Activated T-cell treated with anti-CD3 and anti-CD28 coated beads, Interleukin-2, amount 50 U/mL, for 72 hours (primary cell): Measurements from ENCODE around the gene DNAH2. TPM values are rescaled to one million over a fixed set of nuclear protein-coding genes. Genes with fewer than 3 reads are reported as not detected.
"Not testable (repeated sequence)": the region's sequence is repeated elsewhere in the genome, so short reads cannot be mapped to it uniquely, and the experiment has no call there.

Experiments used
- ATAC-seq, 2 donors: fragments of 150-1000 bp; cut with Tn5 transposase; replicated peaks in 1 of 2; 2 replicates each; pipeline ENCODE4 v1.10.0; 2021; ENCODE audit warnings: moderate library complexity in 2 of 2, mild to moderate bottlenecking in 1 of 2
- DNase-seq, 2 donors: peaks; one replicate each; pipeline ENCODE4 v3.0.0; 2021 to 2022; ENCODE audit warnings: mixed read lengths in 1 of 2
- H3K27ac Mint-ChIP-seq: one replicate; pipeline ENCODE4 v1.8.0; 2022; ENCODE audit warnings: mild to moderate bottlenecking, moderate library complexity, mixed read lengths
- H3K27me3 Mint-ChIP-seq: one replicate; pipeline ENCODE4 v1.8.0; 2022; ENCODE audit warnings: low read depth, mixed read lengths
- H3K36me3 Mint-ChIP-seq, 2 donors: one replicate each; pipeline ENCODE4 v1.8.0; 2022; ENCODE audit warnings: mixed read lengths in 2 of 2, mild to moderate bottlenecking in 1 of 2; ENCODE audit not compliant: insufficient read depth in 2 of 2
- H3K4me1 Mint-ChIP-seq: one replicate; pipeline ENCODE4 v1.8.0; 2022; ENCODE audit warnings: low read depth, mixed read lengths
- H3K4me3 Mint-ChIP-seq, 2 donors: one replicate each; pipeline ENCODE4 v1.8.0; 2022; ENCODE audit warnings: mild to moderate bottlenecking in 2 of 2, mixed read lengths in 2 of 2, moderate library complexity in 2 of 2
- H3K9me3 Mint-ChIP-seq, 2 donors: one replicate each; pipeline ENCODE4 v1.8.0; 2022; ENCODE audit warnings: mixed read lengths in 2 of 2
- total RNA-seq, 2 donors: library from RNA; stranded (reverse); gene quantifications; one replicate each; pipeline ENCODE4 v1.2.3, GENCODE V29; 2022

Gene DNAH2
- total RNA-seq, 2 donors from 2014 or later = 0.05 to 0.07 TPM

DNA sequence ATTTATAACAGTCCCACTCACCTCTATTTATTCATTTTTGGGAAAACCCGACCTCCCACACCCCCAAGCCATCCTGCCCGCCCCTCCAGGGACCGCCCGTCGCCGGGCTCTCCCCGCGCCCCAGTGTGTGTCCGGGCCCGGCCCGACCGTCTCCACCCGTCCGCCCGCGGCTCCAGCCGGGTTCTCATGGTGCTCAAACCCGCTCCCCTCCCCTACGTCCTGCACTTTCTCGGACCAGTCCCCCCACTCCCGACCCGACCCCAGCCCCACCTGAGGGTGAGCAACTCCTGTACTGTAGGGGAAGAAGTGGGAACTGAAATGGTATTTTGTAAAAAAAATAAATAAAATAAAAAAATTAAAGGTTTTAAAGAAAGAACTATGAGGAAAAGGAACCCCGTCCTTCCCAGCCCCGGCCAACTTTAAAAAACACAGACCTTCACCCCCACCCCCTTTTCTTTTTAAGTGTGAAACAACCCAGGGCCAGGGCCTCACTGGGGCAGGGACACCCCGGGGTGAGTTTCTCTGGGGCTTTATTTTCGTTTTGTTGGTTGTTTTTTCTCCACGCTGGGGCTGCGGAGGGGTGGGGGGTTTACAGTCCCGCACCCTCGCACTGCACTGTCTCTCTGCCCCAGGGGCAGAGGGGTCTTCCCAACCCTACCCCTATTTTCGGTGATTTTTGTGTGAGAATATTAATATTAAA, 136.7 kb downstream of the DNAH2 start:
- H3K36me3 Mint-ChIP-seq = peaks cover 2 to 11% of the 10 kb centered on the region in 2 donors
- peak overlapping the region; percentile 76 for H3K27ac Mint-ChIP-seq
- H3K27me3 Mint-ChIP-seq = no peaks in the 10 kb centered on the region
- DNase-seq = no peak
- no peaks in the 10 kb centered on the region for H3K9me3 Mint-ChIP-seq
- no peak for ATAC-seq
- peak overlapping the region in 1 of 2 donors; percentile 31 for H3K4me3 Mint-ChIP-seq
- peaks cover 32% of the 10 kb centered on the region for H3K4me1 Mint-ChIP-seq

DNA sequence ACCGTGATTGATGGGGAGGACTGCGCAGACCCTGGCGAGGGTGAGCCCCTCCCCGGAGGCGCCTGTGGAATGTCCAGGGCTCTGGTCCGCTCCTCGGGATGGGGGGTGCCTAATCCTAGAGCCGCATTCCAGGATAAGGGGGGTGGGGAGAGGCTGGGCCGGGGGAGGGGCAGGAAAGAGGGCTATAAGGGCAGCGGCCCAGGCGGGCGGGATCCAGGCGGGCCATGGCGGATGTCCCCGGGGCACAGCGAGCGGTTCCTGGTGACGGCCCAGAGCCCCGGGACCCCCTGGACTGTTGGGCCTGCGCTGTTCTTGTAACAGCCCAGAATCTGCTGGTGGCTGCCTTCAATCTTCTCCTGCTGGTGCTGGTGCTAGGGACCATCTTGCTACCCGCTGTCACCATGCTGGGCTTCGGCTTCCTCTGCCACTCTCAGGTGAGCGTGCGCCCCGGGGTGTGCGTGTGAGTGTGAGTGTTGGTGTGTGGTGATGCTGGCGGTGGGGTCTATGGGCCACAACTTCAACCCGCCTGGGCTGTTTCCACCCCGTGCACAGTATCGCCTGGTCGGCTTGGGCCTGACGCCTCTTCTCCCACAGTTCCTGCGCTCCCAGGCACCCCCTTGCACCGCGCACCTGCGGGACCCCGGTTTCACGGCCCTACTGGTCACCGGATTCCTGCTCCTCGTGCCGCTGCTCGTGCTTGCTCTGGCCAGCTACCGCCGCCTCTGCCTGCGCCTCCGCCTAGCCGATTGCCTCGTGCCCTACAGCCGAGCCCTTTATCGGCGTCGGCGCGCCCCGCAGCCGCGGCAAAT, 137.5 kb downstream of the DNAH2 start, which contains the start of gene TMEM88:
TSS of gene TMEM88 (plus strand) at position 216 of the 809 bp plus-strand sequence. CDS start at position 225, 9 bp downstream.
- Mint-ChIP-seq H3K27ac (peak within 1 kb of the TSS; percentile 76), H3K9me3 (no peaks in the 10 kb centered on the region), H3K4me3 (peak within 1 kb of the TSS in 1 of 2 donors; percentile 31), H3K4me1 (peaks cover 25% of the 10 kb centered on the region), H3K27me3 (no peaks in the 10 kb centered on the region), H3K36me3 (peaks cover 2 to 11% of the 10 kb centered on the region in 2 donors)
- no peak for DNase-seq
- ATAC-seq = no peak

DNA sequence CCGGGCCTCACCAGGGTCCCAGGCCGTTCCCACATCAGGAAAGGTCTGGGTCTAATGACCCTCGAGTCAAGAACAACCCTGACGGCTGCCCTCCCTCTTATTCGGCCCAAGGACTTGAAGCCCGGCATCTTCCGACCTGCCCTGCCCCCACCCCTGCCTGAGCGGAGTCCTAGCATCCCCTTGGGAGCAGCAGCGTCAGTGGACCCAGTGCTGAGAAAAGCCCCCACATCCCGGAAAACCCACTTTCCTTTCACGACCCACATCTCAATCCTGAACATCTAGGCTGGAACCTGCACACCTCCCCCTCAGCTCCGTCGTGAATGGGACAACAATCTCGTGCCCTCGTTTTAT, 138.1 kb downstream of the DNAH2 start:
- Mint-ChIP-seq H3K9me3 (no peaks in the 10 kb centered on the region), H3K36me3 (peaks cover 2 to 11% of the 10 kb centered on the region in 2 donors), H3K27ac (no peak overlapping the region), H3K27me3 (no peaks in the 10 kb centered on the region), H3K4me3 (no peak overlapping the region), H3K4me1 (peaks cover 19% of the 10 kb centered on the region)
- ATAC-seq = no peak
- DNase-seq = no peak

DNA sequence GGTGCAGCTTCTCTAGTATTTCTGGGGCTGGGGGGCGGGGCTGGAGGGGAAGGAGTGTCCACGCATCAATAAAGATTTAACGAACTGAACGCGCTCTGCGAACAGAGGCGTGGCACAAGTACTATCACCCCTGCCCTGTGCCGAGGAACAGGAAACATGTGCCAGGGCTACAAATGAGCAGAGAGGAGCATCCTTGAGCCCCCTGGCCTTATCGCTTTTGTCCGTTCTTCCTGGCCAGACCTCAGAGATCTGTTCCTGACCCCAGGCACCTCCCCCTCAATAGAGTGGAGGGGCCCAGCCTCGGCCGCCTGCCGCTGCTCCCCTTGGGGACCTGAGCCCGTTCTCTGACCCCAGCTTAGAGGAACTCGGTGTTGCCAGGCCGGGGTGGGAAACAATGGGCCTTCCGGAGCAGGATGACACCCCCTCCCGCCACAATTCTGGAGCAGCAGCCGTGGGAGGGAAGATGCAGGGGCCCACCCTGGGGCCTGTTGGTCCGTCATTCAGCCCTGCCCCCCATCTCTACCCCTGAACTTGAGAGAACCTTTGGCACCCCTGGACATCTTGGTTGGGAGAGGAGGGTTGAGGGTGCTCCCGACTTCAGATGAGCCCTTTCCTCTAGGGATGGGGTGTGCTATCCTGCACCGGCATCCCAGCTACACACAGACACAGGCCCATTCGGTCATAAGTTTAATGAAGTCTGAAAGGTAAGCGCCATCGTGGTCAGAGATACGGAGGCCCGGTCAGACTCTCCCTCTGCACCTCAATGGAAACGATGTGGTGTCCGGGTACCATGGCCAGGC, 138.7 kb downstream of the DNAH2 start:
- peaks cover 2 to 8% of the 10 kb centered on the region in 2 donors for H3K36me3 Mint-ChIP-seq
- no peak overlapping the region for H3K4me3 Mint-ChIP-seq
- no peaks in the 10 kb centered on the region for H3K27me3 Mint-ChIP-seq
- peaks cover 13% of the 10 kb centered on the region for H3K4me1 Mint-ChIP-seq
- DNase-seq = no peak
- no peak overlapping the region for H3K27ac Mint-ChIP-seq
- ATAC-seq = no peak
- no peaks in the 10 kb centered on the region for H3K9me3 Mint-ChIP-seq

DNA sequence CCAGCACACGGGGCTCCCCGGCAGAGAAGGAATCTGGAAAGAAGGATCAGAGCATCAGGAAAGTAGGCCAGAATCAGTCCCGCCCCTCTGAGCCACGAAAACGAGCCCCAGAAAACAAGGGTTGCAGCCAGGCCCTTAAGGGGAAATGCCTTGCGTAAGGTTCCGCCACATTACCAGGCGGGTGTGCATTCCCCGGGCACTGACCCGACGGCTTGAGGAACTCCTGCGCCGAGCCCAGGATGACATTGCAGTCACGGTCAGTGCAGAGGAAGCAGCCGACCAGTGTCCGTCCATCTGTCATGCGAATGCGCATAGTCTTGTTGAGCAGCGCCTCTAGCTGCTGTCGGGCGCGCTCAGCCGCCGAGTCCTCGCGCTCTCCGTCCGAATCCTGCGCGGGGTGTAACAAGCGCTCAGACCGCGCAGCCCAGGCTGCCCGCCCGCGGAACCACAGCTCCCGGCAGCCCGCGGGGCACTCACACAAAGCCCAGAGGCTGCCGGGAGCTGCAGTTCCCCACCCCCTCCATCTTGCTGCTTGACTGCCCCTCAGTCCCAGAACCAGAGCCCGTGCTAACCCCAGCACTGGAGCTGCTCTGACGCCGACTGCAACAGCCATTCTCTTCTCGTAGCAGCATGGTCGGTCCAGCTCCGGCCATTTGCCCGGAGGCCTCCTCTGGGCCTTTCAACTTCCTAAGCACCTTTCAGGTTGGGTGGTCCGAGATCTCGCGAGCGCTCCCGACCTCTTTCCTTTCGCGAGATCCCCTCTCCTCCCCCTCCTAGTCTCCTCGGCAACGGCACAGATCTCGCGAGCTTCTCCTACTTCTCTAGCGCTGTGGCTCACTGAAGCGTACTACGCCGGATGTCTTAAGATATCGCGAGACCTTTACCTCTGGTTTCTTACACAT, 139.5 kb downstream of the DNAH2 start, which contains the start of gene NAA38:
TSS of gene NAA38 (minus strand) at position 749 of the 902 bp plus-strand sequence. CDS start at position 653, 96 bp downstream.
- DNase-seq (peak; percentile 92 to 97), ATAC-seq (peak; percentile 89 to 90)
- Mint-ChIP-seq H3K27me3 (no peaks in the 10 kb centered on the region), H3K27ac (no peak within 1 kb of the TSS), H3K4me1 (peaks cover 5% of the 10 kb centered on the region), H3K36me3 (peaks cover 2 to 8% of the 10 kb centered on the region in 2 donors), H3K4me3 (no peak within 1 kb of the TSS), H3K9me3 (no peaks in the 10 kb centered on the region)

DNA sequence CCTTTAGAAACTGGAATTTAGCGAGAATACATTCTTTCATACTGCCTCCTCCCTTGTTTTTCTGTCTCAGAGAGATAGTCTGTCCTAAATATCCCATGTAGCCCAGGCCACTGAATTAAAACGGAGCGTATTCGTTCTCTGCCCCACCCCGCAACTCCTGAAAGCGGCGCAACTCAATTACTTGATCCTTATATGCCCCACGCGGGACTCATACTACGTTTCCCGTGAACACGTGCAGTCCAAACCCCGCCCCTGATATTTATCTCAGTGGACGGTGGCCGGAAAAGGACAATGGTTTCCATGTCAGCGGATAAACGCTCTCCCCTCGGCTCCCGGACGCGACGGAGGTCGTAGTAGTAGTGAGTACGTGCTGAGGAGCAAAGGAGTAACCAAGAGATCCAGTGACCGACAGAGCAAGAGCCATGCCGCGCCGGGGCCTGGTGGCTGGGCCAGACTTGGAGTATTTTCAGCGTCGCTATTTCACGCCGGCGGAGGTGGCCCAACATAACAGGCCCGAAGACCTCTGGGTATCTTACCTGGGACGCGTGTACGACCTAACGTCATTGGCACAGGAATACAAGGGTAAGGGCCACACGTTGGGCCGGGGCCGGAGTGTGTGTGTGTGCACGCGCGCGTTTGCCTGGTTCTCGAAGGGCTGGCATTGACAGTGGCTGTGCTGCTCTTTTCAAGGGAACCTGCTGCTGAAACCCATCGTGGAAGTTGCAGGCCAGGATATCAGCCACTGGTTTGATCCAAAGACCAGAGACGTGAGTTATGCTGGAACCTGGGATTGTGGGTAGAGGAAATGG, 140.4 kb downstream of the DNAH2 start, which contains the start of gene CYB5D1:
TSS of gene CYB5D1 (plus strand) at position 291 of the 809 bp plus-strand sequence. CDS start at position 423, 132 bp downstream.
- H3K27ac Mint-ChIP-seq = no peak within 1 kb of the TSS
- peak; percentile 54 to 56 for ATAC-seq
- no peaks in the 10 kb centered on the region for H3K9me3 Mint-ChIP-seq
- peak; percentile 85 to 89 for DNase-seq
- peaks cover 4% of the 10 kb centered on the region for H3K4me1 Mint-ChIP-seq
- peaks cover 2 to 5% of the 10 kb centered on the region in 2 donors for H3K36me3 Mint-ChIP-seq
- no peaks in the 10 kb centered on the region for H3K27me3 Mint-ChIP-seq
- H3K4me3 Mint-ChIP-seq = no peak within 1 kb of the TSS

DNA sequence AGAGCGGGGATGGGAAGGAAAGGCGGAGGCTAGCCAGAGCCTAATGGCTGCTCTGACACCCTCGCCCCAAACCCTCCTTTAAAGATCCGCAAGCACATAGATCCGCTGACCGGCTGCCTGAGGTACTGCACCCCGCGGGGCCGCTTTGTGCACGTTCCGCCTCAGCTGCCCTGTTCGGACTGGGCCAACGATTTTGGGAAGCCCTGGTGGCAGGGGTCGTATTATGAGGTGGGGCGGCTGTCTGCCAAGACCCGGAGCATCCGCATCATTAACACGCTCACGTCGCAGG, 140.9 kb downstream of the DNAH2 start:
- Mint-ChIP-seq H3K27me3 (no peaks in the 10 kb centered on the region), H3K4me1 (peaks cover 4% of the 10 kb centered on the region), H3K27ac (no peak overlapping the region), H3K4me3 (no peak overlapping the region), H3K36me3 (peaks cover 2 to 5% of the 10 kb centered on the region in 2 donors), H3K9me3 (no peaks in the 10 kb centered on the region)
- ATAC-seq = no peak
- peak in 1 of 2 donors; percentile 46 for DNase-seq

DNA sequence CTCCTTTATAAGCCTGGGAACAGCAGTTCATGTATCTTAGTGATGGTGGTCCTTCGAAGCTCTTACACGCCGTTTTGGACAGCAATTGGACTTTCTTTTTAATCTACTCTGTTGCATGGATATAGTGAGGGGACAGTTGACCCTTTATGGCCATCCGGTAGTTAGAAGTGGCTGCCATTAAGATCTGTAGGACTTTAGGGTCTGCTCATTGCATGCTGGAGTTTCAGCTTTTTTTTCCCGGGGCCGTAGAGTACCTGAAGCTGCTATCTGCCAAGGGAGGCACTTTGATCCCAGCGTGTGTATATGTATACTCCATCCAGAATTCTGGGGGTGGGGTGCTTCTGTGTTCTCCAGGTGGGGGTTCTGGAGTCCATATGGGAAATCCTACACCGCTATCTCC, 141.5 kb downstream of the DNAH2 start:
- no peak for ATAC-seq
- peaks cover 2% of the 10 kb centered on the region in 2 donors for H3K36me3 Mint-ChIP-seq
- no peak overlapping the region for H3K4me3 Mint-ChIP-seq

DNA sequence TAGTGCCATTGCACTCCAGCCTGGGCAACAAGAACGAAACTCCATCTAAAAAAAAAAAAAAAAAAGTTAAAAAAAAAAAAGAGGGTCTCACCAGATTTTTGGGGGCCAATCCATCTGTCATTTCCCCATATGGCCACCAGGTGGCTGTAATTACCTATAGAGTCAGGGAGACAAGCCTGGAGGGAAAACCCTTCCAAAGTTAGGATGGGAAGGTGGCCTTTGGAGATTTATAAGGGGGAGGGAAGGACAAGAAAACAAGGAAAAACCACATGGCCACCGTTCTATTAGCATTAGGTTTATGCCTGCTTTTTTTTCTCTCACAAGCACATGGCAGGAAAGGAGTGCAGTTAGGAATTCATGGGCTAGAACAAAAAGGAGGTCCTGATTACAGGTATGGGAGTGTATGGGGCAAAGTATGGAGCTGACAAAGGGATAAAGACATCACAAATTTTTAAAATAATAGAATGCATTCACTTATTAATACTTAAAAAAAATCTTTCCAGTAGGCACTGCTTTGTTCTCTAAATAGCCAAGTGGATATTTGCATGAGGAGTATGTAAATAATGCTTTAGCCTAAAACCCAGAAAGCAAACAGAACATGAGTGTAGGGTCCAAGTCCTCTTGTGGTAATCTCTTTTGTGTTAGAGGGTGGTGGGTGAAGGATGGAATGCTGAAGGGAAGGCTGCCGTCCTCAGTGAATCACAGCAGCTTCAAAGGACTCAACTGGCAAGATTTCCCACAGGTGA, 145.3 kb downstream of the DNAH2 start:
- Mint-ChIP-seq H3K27ac (no peak overlapping the region), H3K4me3 (no peak overlapping the region), H3K4me1 (peaks cover 11% of the 10 kb centered on the region), H3K9me3 (no peaks in the 10 kb centered on the region), H3K36me3 (peaks cover 9 to 12% of the 10 kb centered on the region in 2 donors), H3K27me3 (no peaks in the 10 kb centered on the region)
- ATAC-seq (no peak), DNase-seq (peak; percentile 45 to 52)

More for the DNA sequence above, 141.5 kb downstream of the DNAH2 start:
- Mint-ChIP-seq H3K9me3 (no peaks in the 10 kb centered on the region), H3K27ac (no peak overlapping the region), H3K27me3 (no peaks in the 10 kb centered on the region), H3K4me1 (no peaks in the 10 kb centered on the region)
- DNase-seq = no peak

DNA sequence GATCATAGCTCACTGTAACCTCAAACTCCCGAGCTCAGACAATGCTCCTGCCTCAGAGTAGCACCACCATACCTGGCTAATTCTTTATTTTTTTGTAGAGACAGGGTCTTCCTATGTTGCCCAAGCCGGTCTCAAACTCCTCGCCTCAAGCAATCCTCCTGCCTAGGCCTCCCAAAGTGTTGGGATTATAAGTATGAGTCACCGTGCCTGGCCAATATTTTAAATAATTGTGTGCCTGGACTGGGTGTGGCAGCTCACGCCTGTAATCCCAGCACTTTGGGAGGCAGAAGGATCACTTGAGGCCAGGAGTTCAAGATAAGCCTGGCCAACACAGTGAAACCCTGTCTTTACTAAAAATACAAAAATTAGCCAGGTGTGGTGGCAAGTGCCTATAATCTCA, 146.8 kb downstream of the DNAH2 start:
- not testable (repeated sequence) for H3K4me3 Mint-ChIP-seq, DNase-seq, H3K27me3 Mint-ChIP-seq, ATAC-seq, H3K9me3 Mint-ChIP-seq, H3K27ac Mint-ChIP-seq
- Mint-ChIP-seq H3K36me3 (peaks cover 9 to 14% of the 10 kb centered on the region in 2 donors), H3K4me1 (peaks cover 23% of the 10 kb centered on the region)
